ENCODE measurements around the gene PRDM10.
"Not testable (repeated sequence)": the region's sequence is repeated elsewhere in the genome, so short reads cannot be mapped to it uniquely, and the experiment has no call there.

The PRDM10 gene

GRCh38 chr11:129888451-129888850 is 114.2 kb downstream of the PRDM10 start:
- DNase-seq: no peak

GRCh38 chr11:129885381-129885780 is 117.3 kb downstream of the PRDM10 start:
- no peak for DNase-seq

- no peak for DNase-seq
Measured at GRCh38 chr11:129884581-129884980, 118.1 kb downstream of the PRDM10 start.

GRCh38 chr11:129881570-129882170 is 121.0 kb downstream of the PRDM10 start:
- peak in 1 of 2 donors; percentile 22 for DNase-seq

GRCh38 chr11:129880311-129880710 is 122.3 kb downstream of the PRDM10 start:
- no peak for DNase-seq

- no peak for DNase-seq
Measured at GRCh38 chr11:129871914-129872313, 130.7 kb downstream of the PRDM10 start.

GRCh38 chr11:129868626-129869025 is 134.0 kb downstream of the PRDM10 start:
- DNase-seq: not testable (repeated sequence)

GRCh38 chr11:129866311-129866710 is 136.3 kb downstream of the PRDM10 start:
- DNase-seq: no peak

GRCh38 chr11:129865701-129866100 is 136.9 kb downstream of the PRDM10 start:
- no peak for DNase-seq

GRCh38 chr11:129864811-129865210 is 137.8 kb downstream of the PRDM10 start:
- no peak for DNase-seq

GRCh38 chr11:129861702-129862522 is 140.7 kb downstream of the PRDM10 start:
- no peak for DNase-seq

GRCh38 chr11:129856036-129856435 is 146.6 kb downstream of the PRDM10 start:
- no peak for DNase-seq

- no peak for DNase-seq
Measured at GRCh38 chr11:129855086-129855485, 147.5 kb downstream of the PRDM10 start.

GRCh38 chr11:129854232-129854805 is 148.3 kb downstream of the PRDM10 start:
- DNase-seq: no peak

GRCh38 chr11:129853518-129854231 is 149.0 kb downstream of the PRDM10 start:
- no peak for DNase-seq

- DNase-seq: no peak
Measured at GRCh38 chr11:129852125-129852740, 150.4 kb downstream of the PRDM10 start.

Measured in bone marrow (tissue), 2 donors.